GM18868 (cell line): ENCODE results near the gene LTB4R2.
"Not testable (repeated sequence)": the region's sequence is repeated elsewhere in the genome, so short reads cannot be mapped to it uniquely, and the experiment has no call there.

ENCODE experiments used
- ATAC-seq: cut with Tn5 transposase; IDR thresholded peaks from one replicate; pipeline ENCODE4 v1.9.1; 2021; ENCODE audit warnings: mild to moderate bottlenecking, moderate library complexity; ENCODE audit not compliant: unreplicated experiment

LTB4R2 gene

DNA sequence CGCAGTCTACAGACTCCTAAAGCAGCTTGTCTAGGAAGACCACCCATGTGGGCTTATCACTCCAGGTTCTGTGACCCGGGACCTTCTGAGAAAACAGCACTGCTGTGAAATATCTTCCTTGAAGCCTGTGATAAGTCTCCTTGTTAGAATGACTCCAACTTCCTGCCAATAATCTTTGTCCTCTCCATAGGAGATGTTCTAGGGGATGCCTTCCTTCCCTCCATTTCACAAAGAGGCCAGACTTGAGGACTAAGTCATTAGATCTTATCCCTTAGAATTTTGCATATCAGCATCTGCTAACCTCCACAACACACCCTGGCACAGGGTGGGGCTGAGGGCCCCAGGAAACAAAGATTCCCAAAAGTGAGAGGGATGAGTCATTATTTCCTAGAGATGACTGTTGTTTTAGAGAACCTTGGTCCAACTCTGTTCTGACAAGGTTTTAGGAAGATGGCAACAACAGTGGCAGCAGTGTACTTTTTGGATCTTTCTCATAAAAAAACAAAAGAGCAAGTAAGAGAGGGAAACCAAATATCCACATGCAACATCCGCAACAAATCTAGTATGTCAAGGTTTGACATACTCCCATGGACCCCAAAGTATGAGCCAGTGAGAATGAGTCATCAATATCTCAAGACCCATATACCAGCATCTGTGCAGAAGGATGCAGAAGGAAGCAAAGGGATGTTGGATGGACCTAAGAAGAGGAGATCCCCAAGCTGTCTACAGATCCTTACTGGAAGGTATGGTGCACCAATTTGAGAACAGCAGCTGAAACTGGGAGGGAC, 7.4 kb downstream of the LTB4R2 start:
- no peak for ATAC-seq

- no peak for ATAC-seq
Observed at GRCh38 chr14:24321212-24321975, 11.5 kb downstream of the LTB4R2 start.

GRCh38 chr14:24322672-24323071, 12.7 kb downstream of the LTB4R2 start:
- ATAC-seq, result no peak

DNA sequence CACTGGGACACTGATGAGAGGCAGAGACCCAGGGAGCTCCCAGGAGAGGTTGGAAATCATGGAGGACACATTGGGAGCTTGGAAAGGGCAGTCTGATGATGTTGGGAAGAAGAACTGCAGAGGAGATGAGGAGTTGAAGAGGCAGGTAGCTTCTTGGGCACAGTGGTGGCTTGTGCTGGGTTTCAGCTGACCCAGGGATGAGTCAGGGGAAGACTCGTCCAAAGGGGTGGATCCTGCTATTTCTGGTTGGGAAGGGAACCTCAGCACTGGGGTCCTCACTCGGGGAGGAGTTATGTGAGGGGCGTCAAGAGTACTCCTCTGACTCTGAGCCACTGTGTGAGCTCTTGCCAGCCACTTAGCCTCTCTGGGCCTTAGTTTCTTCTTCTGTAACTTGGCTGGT, 13.4 kb downstream of the LTB4R2 start:
- ATAC-seq, result no peak

DNA sequence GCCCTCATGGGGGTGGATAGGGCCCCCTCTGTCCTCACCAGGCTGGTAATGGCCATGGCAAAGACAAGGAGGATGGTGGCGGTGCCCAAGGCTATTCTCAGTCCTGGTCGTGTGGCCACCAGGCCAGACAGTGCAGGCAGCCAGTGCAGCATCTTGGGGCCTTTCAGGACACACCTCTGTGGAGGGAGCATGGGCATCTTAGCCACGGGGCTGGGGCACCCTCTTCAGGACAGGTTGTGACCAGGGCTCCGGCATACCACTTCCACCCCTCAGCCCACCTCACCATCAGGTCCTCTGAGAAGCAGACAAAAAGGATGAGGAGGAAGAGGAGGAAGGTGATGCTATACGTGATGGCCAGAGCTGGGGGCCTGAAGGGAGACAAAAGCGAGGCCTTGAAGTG, 14.1 kb downstream of the LTB4R2 start:
- no peak for ATAC-seq

GRCh38 chr14:24325041-24325530, 15.1 kb downstream of the LTB4R2 start:
- ATAC-seq, result no peak

- no peak for ATAC-seq
Observed at GRCh38 chr14:24325963-24326362, 16.0 kb downstream of the LTB4R2 start.

GRCh38 chr14:24327303-24327702, 17.4 kb downstream of the LTB4R2 start:
- no peak for ATAC-seq

- ATAC-seq, result not testable (repeated sequence)
Observed at GRCh38 chr14:24327914-24328313, 18.0 kb downstream of the LTB4R2 start.

DNA sequence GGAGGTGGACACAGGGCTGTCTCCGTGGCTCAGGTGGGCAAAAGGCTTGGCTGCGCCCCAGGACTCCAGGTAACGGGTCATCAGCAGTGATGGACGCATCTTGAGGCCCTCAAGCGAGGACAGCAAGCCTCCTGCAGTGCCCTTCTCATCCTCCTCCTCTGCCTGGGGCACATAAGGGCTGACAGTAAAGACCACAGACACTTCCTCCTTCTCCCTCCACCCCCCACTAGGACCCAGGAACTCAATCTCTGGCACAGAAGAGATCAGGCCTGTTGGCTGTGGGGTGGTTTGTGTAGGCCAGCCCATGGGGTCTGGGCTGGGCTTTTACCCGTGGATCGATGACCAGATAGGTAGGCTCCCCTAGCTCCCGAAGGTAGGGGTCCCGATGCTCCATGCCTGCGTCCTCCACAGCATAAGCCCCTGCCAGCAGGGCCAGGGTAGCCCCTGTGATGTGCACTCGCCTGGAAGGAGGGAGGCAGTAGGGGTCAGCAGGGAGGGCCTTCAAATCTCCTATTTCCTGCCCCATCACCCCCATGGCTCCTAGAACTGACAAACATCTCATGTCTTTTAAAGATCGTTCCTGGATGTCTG, 19.2 kb downstream of the LTB4R2 start:
- no peak for ATAC-seq

- ATAC-seq, result no peak
Observed at GRCh38 chr14:24329736-24330135, 19.8 kb downstream of the LTB4R2 start.

GRCh38 chr14:24330973-24331674, 21.2 kb downstream of the LTB4R2 start:
- ATAC-seq, result no peak

GRCh38 chr14:24331731-24332267, 21.9 kb downstream of the LTB4R2 start:
- ATAC-seq, result no peak

DNA sequence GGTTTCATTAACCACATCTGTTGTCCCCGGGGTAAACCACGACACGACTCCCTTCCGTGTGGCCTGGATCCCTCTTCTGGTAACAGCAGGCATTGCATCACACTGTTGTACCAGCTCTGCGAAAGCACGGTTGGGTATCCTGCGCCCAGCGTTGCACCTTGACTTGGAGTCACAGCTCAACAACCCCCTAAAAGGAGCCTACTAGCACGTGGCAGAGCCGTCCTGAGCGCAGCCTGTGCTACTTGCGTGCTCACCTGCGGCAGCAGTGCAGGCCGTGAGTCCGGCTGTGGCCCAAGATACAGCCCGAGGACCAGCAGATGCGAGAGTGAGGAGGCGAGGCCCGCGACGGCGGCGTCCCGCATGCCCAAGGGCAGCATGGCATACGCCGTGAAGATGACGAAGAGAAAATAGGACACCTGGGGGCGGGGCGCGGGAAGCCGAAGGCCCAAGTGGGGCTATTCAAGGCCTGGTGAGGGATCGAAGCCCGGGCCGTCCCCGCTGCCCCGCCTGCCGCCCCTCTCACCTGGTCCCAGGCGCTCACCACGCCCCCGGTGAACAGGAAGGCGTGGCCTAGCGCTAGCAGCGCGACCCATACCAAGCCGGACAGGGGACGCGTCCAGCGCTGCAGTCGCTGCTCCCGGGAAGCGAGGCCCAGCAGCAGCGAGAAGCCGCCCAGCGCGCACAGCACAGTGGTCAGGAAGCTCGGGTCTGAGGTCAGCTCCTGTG, 22.5 kb downstream of the LTB4R2 start:
- ATAC-seq, result peak; percentile 89

DNA sequence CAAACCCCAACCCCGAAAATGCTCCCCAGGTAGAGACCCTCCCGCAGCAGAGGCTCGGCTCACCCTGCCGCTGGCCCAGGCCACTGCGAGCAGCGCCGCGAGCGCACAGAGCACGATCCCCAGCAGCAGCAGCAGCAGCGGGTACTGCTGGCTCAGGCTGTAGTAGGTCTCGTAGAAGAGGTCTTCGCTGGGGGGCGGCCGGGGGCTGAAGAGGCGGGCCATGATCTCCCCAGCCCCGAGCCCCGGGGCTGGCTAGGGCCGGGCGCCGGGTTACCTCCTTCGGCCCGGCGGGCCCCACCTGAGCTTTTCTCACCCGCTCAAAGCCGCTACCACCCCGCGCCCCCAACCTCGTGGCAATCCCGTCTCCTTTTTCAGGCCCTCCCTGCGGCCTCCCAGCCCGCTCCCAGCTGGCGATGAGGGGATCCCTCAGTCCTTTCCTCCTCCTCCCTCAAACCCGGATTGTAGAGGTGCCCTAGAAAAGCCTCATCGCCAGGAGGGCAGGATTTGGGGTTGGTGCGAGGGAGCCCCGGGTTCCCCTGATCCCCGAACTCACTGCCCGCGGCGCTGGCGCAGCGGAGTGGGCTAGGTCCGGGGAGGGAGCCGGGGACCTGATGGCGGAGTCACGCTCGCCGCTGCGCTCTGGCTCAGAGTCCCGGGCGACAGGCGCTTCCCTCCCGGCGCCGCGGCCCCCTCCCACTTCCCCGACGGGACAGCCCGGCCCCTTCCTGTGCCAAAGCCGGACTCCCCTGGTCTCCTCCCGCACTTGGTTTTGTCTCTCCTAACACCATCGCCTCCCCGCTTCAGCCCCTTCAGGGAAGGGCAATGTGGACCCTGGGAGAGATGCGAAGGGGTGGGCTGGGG, 24.7 kb downstream of the LTB4R2 start, which contains the start of gene ADCY4:
TSS of gene ADCY4 (minus strand) at position 641 of the 861 bp plus-strand sequence. CDS start at position 222, 419 bp downstream.
- no peak for ATAC-seq

- no peak for ATAC-seq
Observed at GRCh38 chr14:24335461-24336171, 25.7 kb downstream of the LTB4R2 start.

- ATAC-seq, result no peak
Observed at GRCh38 chr14:24337144-24337823, 27.3 kb downstream of the LTB4R2 start.

GRCh38 chr14:24337824-24338175, 27.9 kb downstream of the LTB4R2 start:
- ATAC-seq, result no peak
